Naive B cell (primary cell): ENCODE measurements around the gene BRIP1. TPM values are rescaled to one million over a fixed set of nuclear protein-coding genes. Genes with fewer than 3 reads are reported as not detected.

Source experiments
- ATAC-seq, 2 donors: fragments of 150-1000 bp; cut with Tn5 transposase; 2 replicates each; pipeline ENCODE4 v1.10.0; 2021; ENCODE audit warnings: low read depth in 2 of 2, mild to moderate bottlenecking in 2 of 2, moderate library complexity in 2 of 2
- DNase-seq: peaks from one replicate; pipeline ENCODE4 v3.0.0; 2022
- H3K27ac Mint-ChIP-seq, 6 donors: one replicate each; pipeline ENCODE4 v1.8.0; 2020 to 2022; ENCODE audit warnings: mild to moderate bottlenecking in 6 of 6, mixed read lengths in 6 of 6, moderate library complexity in 5 of 6, inconsistent platforms in 2 of 6
- H3K27me3 Mint-ChIP-seq, 3 donors: one replicate each; pipeline ENCODE4 v1.8.0; 2021 to 2022; ENCODE audit warnings: mixed read lengths in 3 of 3, mild to moderate bottlenecking in 1 of 3
- H3K36me3 Mint-ChIP-seq, 2 donors: one replicate each; pipeline ENCODE4 v1.8.0; 2020 to 2022; ENCODE audit warnings: mixed read lengths in 2 of 2, inconsistent platforms in 1 of 2, mild to moderate bottlenecking in 1 of 2
- H3K4me1 Mint-ChIP-seq, 3 donors: one replicate each; pipeline ENCODE4 v1.8.0; 2020 to 2022; ENCODE audit warnings: mixed read lengths in 3 of 3, inconsistent platforms in 1 of 3, mild to moderate bottlenecking in 1 of 3, moderate library complexity in 1 of 3
- H3K4me3 Mint-ChIP-seq, 8 donors: one replicate each; pipeline ENCODE4 v1.8.0; 2020 to 2022; ENCODE audit warnings: mild to moderate bottlenecking in 8 of 8, mixed read lengths in 8 of 8, moderate library complexity in 8 of 8, inconsistent platforms in 2 of 8
- H3K9me3 Mint-ChIP-seq, 7 donors: one replicate each; pipeline ENCODE4 v1.8.0; 2020 to 2022; ENCODE audit warnings: mixed read lengths in 7 of 7, mild to moderate bottlenecking in 5 of 7, inconsistent platforms in 2 of 7, moderate library complexity in 1 of 7
- polyA plus RNA-seq, 6 donors: library from polyadenylated mRNA; unstranded; fragments of 300-500 nt; fragmentation: Illumina TruSeq; gene quantifications; one replicate each; pipeline ENCODE4 v1.2.3, GENCODE V29; 2021; ENCODE audit warnings: low read depth in 6 of 6

BRIP1 gene
- polyA plus RNA-seq, 6 donors from 2014 or later: 0.29 to 1.1 (median 0.44) TPM; not detected in 1

DNA sequence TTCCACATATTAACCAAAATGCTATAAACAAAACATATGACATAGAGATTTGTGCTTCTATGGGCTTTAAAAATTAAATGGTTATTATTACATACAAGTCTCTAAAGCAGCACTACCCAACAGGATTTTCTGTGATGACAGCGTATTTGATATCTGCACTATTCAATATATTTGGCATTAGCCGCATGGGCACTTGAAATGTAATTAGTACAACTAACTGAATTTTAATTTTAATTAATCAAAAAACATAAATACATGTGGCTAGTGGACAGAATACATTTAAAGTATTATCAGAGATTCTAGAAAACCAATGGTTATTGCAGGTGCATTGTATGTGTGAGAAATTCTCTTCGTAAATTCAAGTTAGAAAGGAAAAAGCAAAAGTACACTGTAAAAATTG, 45.9 kb downstream of the BRIP1 start:
- no peaks in the 10 kb centered on the region for H3K27me3 Mint-ChIP-seq
- H3K4me3 Mint-ChIP-seq: peak overlapping the region in 2 of 8 donors; percentile 66 to 74
- no peak overlapping the region for H3K27ac Mint-ChIP-seq
- peaks cover 0 to 16% (median 7%) of the 10 kb centered on the region in 7 donors for H3K9me3 Mint-ChIP-seq
- ATAC-seq (no peak), DNase-seq (no peak)
- H3K36me3 Mint-ChIP-seq: peaks cover 0 to 7% of the 10 kb centered on the region in 2 donors
- H3K4me1 Mint-ChIP-seq: peaks cover 19 to 40% (median 24%) of the 10 kb centered on the region in 3 donors

DNA sequence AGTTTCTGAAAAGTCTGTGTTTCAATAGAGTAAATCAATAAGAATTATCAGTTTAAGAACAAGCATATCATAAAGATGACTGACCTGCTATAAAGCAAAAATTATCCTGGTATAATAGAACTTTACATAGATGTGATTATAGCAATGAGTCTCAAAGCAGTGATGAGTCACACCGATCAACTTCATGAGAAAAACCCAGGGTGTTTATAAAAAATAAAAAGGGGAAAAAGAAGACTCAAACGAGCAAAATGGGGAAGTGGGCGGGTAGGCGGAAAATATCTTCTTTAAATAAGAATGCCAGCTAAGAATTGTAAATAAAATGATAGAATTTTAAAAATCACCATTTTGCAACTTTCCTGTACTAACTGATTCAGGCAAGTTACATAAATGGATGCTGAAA, 46.8 kb downstream of the BRIP1 start:
- peak overlapping the region; percentile 26 to 86 (median 48) for H3K27ac Mint-ChIP-seq
- ATAC-seq: peak; percentile 73 to 85
- peaks cover 0 to 7% of the 10 kb centered on the region in 2 donors for H3K36me3 Mint-ChIP-seq
- peak overlapping the region; percentile 5 to 84 (median 70) for H3K4me3 Mint-ChIP-seq
- H3K4me1 Mint-ChIP-seq: peaks cover 19 to 38% (median 24%) of the 10 kb centered on the region in 3 donors
- H3K27me3 Mint-ChIP-seq: no peaks in the 10 kb centered on the region
- peaks cover 0 to 13% (median 6%) of the 10 kb centered on the region in 7 donors for H3K9me3 Mint-ChIP-seq
- DNase-seq: peak; percentile 42

DNA sequence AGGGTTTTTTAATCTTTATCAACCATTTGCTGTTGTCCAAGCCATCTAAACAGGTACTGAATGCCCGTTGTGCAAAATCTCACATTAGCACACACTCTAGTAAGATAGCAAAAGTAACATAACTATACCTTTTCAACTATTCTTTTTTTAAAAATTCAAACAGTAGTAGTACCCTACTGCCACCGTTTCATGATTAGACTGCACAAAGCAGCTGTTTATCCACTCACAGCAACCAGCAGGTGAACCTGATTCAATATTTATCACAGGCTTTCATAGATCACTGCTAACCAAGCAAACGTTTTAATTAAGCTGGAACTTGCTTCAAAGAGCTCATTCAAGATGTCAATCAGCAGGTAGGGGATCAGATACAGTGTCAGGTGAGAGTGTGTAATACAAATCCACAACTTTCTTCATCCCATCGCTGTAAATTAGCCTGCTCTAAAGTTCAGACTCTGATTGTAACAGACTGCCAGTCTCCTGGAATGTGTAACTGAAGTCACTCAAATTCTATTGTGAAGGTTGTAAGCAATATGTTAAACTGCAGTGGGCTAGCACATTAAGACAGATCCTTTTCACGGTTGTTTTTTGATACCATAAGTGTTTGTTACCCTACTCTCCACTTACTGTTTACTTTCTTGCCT, 47.3 kb downstream of the BRIP1 start:
- no peak for DNase-seq
- Mint-ChIP-seq H3K27ac (peak overlapping the region in 5 of 6 donors; percentile 31 to 71 (median 42)), H3K4me3 (peak overlapping the region; percentile 5 to 84 (median 70)), H3K36me3 (peaks cover 0 to 7% of the 10 kb centered on the region in 2 donors), H3K4me1 (peaks cover 19 to 38% (median 24%) of the 10 kb centered on the region in 3 donors), H3K27me3 (no peaks in the 10 kb centered on the region), H3K9me3 (peaks cover 0 to 9% (median 5%) of the 10 kb centered on the region in 7 donors)
- peak; percentile 49 to 56 for ATAC-seq

DNA sequence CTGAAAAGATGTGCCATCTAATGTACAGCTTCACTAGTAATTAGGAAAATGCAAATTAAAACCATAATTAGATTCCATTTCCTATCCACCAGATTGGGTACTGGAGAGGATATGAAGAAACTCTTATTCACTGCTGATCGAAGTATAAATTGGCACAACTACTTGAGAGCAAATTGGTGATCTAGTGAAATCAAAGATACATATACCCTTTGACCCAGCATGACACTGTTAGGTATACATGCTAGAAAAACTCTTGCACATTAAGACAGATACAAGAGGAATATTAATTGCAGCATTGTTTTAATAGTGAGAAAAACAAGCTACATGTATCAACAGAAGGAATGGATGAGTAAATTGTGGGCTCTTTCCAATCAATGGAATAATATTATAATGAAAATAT, 48.8 kb downstream of the BRIP1 start:
- Mint-ChIP-seq H3K36me3 (no peaks in the 10 kb centered on the region), H3K4me1 (peaks cover 23 to 38% (median 24%) of the 10 kb centered on the region in 3 donors), H3K9me3 (peaks cover 0 to 2% (median 0%) of the 10 kb centered on the region in 7 donors), H3K4me3 (peak overlapping the region in 1 of 8 donors; percentile 50), H3K27ac (peak overlapping the region in 1 of 6 donors; percentile 72), H3K27me3 (no peaks in the 10 kb centered on the region)
- DNase-seq (no peak), ATAC-seq (no peak)

DNA sequence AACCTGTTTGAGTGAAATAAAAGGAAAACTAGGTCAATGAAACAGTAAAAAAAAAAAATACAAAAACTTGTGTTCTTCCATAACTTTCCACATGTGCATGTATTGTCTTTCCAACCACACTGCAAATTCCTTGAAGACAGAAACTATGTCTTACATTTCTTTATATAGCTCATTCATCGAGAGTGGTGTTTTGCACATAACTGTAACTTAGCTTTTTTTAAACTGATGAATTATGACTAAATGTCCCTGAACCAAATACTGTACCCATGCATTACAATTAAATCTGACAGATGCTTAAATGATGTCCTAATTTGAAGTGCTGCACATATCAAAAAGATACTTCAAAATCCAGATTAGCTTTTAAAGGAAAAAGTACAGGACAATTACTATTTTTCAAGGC, 50.1 kb downstream of the BRIP1 start:
- Mint-ChIP-seq H3K9me3 (no peaks in the 10 kb centered on the region), H3K36me3 (no peaks in the 10 kb centered on the region), H3K4me1 (peaks cover 23 to 35% (median 24%) of the 10 kb centered on the region in 3 donors), H3K27ac (no peak overlapping the region), H3K27me3 (no peaks in the 10 kb centered on the region), H3K4me3 (no peak overlapping the region)
- no peak for DNase-seq
- no peak for ATAC-seq

DNA sequence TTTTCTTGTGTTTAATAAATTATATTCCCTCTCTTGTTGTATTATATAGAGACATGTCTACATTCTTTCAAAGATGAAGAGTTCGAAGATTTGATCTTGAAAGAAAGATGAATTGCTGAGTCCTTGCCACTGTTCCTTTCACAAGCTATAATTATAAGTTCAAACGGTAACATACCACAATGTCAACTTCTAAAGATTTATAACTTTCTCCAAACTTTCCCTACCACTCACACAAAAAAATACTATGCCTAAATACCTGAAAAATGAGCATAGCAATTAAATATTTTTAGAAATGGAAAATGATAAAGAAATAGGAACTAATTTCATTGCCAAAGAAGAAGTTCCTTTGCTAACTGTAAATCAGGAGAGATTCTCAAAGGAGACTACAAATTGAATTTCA, 50.6 kb downstream of the BRIP1 start:
- DNase-seq (no peak), ATAC-seq (no peak)
- H3K36me3 Mint-ChIP-seq: no peaks in the 10 kb centered on the region
- peaks cover 23 to 34% (median 24%) of the 10 kb centered on the region in 3 donors for H3K4me1 Mint-ChIP-seq
- no peaks in the 10 kb centered on the region for H3K9me3 Mint-ChIP-seq
- no peak overlapping the region for H3K4me3 Mint-ChIP-seq
- H3K27me3 Mint-ChIP-seq: no peaks in the 10 kb centered on the region
- H3K27ac Mint-ChIP-seq: peak overlapping the region in 1 of 6 donors; percentile 76

DNA sequence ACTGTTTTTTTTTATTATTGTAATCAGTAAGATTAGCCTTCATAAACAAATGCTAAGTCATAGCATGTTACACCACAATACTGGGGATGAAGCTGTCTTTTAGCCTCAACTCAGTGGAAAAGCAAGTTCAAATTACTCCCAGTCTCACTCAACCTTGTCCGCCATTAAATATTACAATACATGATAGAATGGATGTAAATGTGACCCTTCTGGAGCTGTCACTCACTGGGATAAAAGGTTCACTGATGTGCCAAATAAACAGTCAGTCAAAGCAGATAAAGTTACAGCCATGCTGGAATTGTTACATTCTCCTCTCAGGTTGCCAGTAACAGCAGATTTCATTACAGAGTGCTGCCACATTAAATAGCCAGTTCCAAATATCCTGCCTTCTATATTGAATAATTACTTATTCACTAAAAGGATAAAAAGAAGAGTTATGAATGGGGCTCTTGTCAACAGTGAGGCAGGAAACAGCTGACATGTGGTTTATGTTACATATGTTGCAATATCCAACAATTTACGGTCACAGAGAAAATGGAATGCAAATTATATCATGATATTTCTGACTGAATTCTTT, 53.4 kb downstream of the BRIP1 start:
- Mint-ChIP-seq H3K4me3 (no peak overlapping the region), H3K36me3 (no peaks in the 10 kb centered on the region), H3K27me3 (no peaks in the 10 kb centered on the region), H3K27ac (no peak overlapping the region), H3K9me3 (no peaks in the 10 kb centered on the region), H3K4me1 (peaks cover 9 to 12% (median 10%) of the 10 kb centered on the region in 3 donors)
- no peak for ATAC-seq
- DNase-seq: no peak

DNA sequence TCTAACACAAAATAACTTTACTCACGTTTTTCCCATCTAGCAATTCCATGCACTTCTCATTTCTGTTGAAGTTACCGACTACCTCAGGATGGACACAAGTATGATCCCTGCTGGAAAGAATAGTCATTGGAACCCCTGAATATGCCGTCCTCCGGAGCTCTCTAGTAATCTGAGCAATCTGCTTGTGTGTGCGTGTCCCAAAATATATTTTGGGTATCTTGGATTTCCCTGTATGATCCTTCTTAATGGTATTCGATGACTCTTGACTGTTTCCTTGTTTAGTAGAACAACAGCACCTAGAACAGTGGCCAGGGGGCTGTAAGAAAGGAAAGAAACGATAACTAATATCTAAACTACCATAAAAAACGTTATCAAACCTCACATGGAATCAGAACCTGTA, 54.9 kb downstream of the BRIP1 start:
- no peak overlapping the region for H3K4me3 Mint-ChIP-seq
- H3K27ac Mint-ChIP-seq: no peak overlapping the region
- H3K36me3 Mint-ChIP-seq: no peaks in the 10 kb centered on the region
- peaks cover 0 to 9% (median 0%) of the 10 kb centered on the region in 3 donors for H3K4me1 Mint-ChIP-seq
- DNase-seq (no peak), ATAC-seq (no peak)
- no peaks in the 10 kb centered on the region for H3K27me3 Mint-ChIP-seq
- H3K9me3 Mint-ChIP-seq: no peaks in the 10 kb centered on the region

DNA sequence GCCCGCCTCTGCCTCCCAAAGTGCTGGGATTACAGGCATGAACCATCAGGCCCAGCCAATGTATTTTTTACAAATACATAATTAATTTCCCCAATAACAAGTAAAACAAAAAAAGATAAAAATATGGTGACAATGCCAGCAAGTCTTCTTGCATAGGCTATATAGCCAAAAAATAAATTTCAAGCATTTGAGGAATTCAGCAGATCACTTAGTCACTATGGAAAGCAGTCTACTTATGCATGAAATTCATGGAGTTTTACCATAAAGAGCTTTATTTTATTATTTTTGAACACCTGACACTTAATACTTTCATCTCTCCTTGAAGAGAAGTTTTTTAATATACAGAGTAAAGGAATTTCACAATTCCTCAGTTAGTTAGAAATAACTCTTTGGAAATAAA, 56.4 kb downstream of the BRIP1 start:
- no peak for ATAC-seq
- Mint-ChIP-seq H3K4me1 (peaks cover 0 to 3% (median 0%) of the 10 kb centered on the region in 3 donors), H3K27ac (peak overlapping the region in 1 of 6 donors; percentile 30), H3K36me3 (no peaks in the 10 kb centered on the region), H3K4me3 (no peak overlapping the region), H3K27me3 (no peaks in the 10 kb centered on the region), H3K9me3 (no peaks in the 10 kb centered on the region)
- no peak for DNase-seq

DNA sequence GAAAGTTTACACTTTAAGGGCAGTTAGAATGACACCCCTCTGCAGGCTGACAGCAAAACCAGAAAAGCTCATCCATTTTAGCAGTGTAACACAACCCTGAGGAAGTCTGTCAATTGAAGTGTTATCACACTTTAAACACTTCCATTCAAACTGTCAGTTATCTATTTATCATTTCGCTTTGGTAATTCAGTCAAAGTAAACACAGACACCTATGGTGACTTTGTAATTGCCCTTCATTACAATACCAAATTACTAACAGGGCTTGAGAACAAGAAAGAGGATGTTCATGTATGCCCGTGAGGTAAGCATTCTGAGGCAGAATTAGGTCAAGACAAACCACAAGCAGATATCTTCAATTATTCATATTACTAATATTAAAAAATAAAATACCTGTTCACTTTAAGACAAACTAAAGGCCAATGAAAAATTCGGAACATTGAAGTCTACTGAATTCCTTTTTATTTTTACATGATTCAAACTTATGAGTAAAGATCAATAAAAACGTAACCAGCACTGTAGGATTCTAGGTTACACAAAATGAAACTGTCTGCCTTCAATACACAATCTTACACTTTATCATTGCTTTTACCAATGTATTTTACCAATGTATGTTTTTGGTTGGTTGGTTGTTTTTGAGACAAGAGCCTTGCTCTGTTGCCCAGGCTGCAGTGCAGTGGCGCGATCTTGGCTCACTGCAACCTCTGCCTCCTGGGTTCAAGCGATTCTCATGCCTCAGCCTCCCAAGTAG, 57.1 kb downstream of the BRIP1 start:
- DNase-seq (no peak), ATAC-seq (no peak)
- no peaks in the 10 kb centered on the region for H3K27me3 Mint-ChIP-seq
- H3K4me1 Mint-ChIP-seq: peaks cover 0 to 3% (median 0%) of the 10 kb centered on the region in 3 donors
- no peaks in the 10 kb centered on the region for H3K36me3 Mint-ChIP-seq
- H3K4me3 Mint-ChIP-seq: no peak overlapping the region
- peak overlapping the region in 1 of 6 donors; percentile 39 for H3K27ac Mint-ChIP-seq
- H3K9me3 Mint-ChIP-seq: no peaks in the 10 kb centered on the region

DNA sequence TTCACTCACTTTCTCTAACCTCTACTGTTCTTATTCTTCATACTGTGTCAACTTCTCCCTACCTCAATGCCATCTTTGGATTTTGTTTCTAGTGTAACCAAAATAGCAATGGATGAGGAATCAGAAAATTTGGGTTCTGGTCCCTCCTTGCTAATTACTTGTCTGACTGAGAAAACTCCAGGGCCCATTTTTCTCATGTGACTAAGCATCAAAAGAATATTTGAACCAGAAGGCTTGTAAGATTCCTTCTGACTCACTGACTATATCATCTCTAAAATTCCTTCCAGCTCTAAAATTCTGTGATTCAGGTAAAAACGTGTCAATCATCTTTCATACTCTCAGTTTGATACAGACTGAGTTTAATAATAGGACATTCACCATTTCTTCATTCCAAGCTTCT, 57.9 kb downstream of the BRIP1 start:
- Mint-ChIP-seq H3K4me1 (peaks cover 0 to 3% (median under 1%) of the 10 kb centered on the region in 3 donors), H3K27me3 (no peaks in the 10 kb centered on the region), H3K9me3 (no peaks in the 10 kb centered on the region), H3K36me3 (no peaks in the 10 kb centered on the region), H3K27ac (peak overlapping the region in 1 of 6 donors; percentile 7), H3K4me3 (no peak overlapping the region)
- no peak for ATAC-seq
- DNase-seq: no peak

DNA sequence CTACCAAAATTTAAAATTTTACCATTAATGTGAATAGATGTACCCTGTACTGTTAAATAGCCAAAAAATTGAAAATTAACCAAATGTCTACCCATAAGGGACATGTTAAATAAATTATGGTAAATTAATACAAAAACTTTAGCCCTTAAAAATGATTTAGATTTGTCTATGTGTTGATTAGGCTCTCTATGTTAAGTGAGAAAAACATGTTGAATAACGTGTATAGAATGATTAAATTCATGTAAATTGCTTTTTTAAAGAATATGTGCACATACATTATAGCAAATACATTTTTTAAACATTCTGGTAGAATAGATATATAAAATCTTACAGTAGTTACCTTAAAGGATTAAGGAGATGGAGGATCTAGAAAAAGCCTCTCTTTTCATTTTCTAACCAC, 59.5 kb downstream of the BRIP1 start:
- ATAC-seq: no peak
- Mint-ChIP-seq H3K9me3 (no peaks in the 10 kb centered on the region), H3K36me3 (no peaks in the 10 kb centered on the region), H3K4me3 (no peak overlapping the region), H3K27ac (no peak overlapping the region), H3K27me3 (no peaks in the 10 kb centered on the region), H3K4me1 (peaks cover 2 to 6% (median 4%) of the 10 kb centered on the region in 3 donors)
- DNase-seq: no peak

DNA sequence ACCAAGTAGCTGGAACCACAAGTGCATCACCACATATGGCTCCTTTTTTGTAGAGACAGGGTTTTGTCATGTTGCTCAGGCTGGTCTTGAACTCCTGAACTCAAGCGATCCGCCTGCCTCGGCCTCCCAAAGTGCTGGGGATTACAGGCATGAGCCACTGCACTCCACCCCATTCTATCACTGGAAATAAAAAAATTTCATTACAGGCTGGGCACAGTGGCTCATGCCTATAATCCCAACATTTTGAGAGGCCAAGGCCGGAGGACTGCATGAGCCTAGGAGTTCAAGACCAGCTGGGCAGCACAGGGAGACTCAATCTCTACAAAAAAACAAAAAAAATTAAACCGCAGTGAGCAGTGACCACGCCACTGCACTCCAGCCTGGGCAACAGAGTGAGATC, 60.1 kb downstream of the BRIP1 start:
- H3K36me3 Mint-ChIP-seq: no peaks in the 10 kb centered on the region
- ATAC-seq (no peak), DNase-seq (no peak)
- H3K9me3 Mint-ChIP-seq: no peaks in the 10 kb centered on the region
- H3K4me1 Mint-ChIP-seq: peaks cover 2 to 6% (median 4%) of the 10 kb centered on the region in 3 donors
- no peak overlapping the region for H3K27ac Mint-ChIP-seq
- no peak overlapping the region for H3K4me3 Mint-ChIP-seq
- H3K27me3 Mint-ChIP-seq: no peaks in the 10 kb centered on the region
